Measurements from ENCODE around the gene DNAJC7. TPM values are rescaled to one million over a fixed set of nuclear protein-coding genes. Genes with fewer than 3 reads are reported as not detected.

The DNAJC7 gene
- total and polyA plus RNA-seq, 9 of the 15 experiments (the other 6 are each of a cell fraction or from before 2014, with no cell fraction given): 85.8 to 262 (median 157) TPM

DNA sequence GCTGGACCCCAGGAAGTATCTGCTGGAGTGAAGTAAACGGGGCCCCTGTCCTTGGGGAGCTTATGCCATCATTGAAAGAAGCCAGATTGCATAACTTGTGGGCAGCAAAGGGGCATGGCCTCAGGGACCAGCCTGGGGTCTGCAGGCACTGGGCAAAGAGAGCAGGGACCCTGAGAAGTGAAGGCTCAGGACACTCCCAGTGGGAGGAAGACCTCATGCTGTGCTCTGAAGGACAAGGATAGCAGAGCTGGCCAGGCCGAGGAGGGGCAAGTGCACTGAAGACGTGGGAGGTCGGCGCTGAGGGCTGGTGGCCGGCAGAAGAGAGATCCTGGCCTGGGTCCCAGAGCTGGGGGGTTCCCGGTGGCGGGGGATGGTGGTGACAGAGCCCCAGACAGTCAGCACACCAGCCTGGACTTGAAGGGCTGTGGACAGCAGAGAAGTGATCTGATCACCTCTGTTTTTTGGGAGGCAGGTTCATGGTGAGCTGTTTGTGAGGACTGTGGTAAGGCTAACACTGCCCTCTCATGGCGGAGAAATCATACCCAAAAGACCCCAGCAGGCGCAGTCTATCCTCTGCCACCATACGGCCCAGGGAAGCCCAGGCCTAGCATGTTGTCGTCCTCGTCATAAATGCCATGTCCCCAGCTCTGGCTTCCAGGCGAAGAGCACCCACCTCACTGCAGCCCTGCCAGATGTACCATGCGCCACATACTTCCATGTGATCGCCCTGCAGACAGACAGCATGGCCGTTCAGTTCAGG lies 57.7 kb downstream of the DNAJC7 start:
- DNase-seq (ENCODE audit: extremely low read depth in 1 of 4, low spot score in 3 of 4): peak; percentile 58 to 80 (median 69)
- Histone ChIP-seq H2AFZ (ENCODE audit: low read depth, low read length) (peak overlapping the region; percentile 98), H3K9me3 (replicated peaks; ENCODE audit: control insufficient read depth, insufficient read depth, low read depth, low read length) (no peaks in the 10 kb centered on the region), H3K4me2 (ENCODE audit: insufficient read depth, low read length) (peak overlapping the region; percentile 21; the same call in 1 of the 2 replicates), H3K9me1 (ENCODE audit: control insufficient read depth, insufficient read depth, low read length) (peaks cover 3% of the 10 kb centered on the region), H3K9ac (ENCODE audit: insufficient read depth in 1 of 2, low read depth in 2 of 2, low read length in 2 of 2) (peak overlapping the region; percentile 24 to 62; a peak in 3 of 4 replicates), H3K36me3 (ENCODE audit: control insufficient read depth, insufficient read depth, low read length) (no peaks in the 10 kb centered on the region), H3K4me3 (no peak overlapping the region), H3K27me3 (ENCODE audit: control insufficient read depth in 2 of 2, insufficient read depth in 2 of 2, low read length in 2 of 2) (no peaks in the 10 kb centered on the region), H3K27ac (ENCODE audit: extremely low read depth, low read depth, low read length) (peak overlapping the region; percentile 28; the same call in 1 of the 3 replicates), H4K20me1 (replicated peaks; ENCODE audit: control insufficient read depth, insufficient read depth, low read length) (no peaks in the 10 kb centered on the region), H3K4me1 (replicated peaks in 1 of 2; ENCODE audit: control insufficient read depth in 2 of 2, insufficient read depth in 2 of 2, low read length in 2 of 2) (peaks cover 23 to 29% of the 10 kb centered on the region in 2 experiments), H3K79me2 (ENCODE audit: control insufficient read depth, insufficient read depth, low read length) (no peaks in the 10 kb centered on the region)
- intact Hi-C loops (cut with micrococcal nuclease): loop anchor here (1.0 to 5.0 kb wide), 6 partner anchors 29 to 448 kb away; partner anchors contain the start of genes ACLY, KCNH4 and ODAD4
- ChIA-PET CTCF (ENCODE audit: low intra/inter-chr PET ratio) (interaction anchor here (1.5 to 1.8 kb wide), 2 partner anchors 29 to 221 kb away, joined by 9 to 14 read pairs; partner anchors contain the start of gene ODAD4), POLR2A (interaction anchor here (0.6 to 3.0 kb wide), 10 partner anchors 10 to 546 kb away, joined by 3 to 9 read pairs (median 3); partner anchors contain the start of genes JUP, KLHL11 and ODAD4)
- in situ Hi-C loops (cut with MboI): loop anchor here (5.0 kb wide), 3 partner anchors 57 to 222 kb away; partner anchors contain the start of gene DHX58
- no TSS peak for BruUV-seq (replicated peaks)
- peak; percentile 87 for FAIRE-seq
- WGBS (ENCODE audit: insufficient coverage, low coverage, missing lambda C conversion rate): 39% methylated on average over 14 of the region's 17 CpGs
- ATAC-seq: peak; percentile 88
- TF ChIP-seq, protein P1, sequence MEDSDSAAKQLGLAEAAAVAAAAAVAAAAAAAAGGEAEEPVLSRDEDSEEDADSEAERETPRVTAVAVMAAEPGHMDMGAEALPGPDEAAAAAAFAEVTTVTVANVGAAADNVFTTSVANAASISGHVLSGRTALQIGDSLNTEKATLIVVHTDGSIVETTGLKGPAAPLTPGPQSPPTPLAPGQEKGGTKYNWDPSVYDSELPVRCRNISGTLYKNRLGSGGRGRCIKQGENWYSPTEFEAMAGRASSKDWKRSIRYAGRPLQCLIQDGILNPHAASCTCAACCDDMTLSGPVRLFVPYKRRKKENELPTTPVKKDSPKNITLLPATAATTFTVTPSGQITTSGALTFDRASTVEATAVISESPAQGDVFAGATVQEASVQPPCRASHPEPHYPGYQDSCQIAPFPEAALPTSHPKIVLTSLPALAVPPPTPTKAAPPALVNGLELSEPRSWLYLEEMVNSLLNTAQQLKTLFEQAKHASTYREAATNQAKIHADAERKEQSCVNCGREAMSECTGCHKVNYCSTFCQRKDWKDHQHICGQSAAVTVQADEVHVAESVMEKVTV (CRISPR knock-in tag; IDR thresholded peaks at IDR 0.05): peak; percentile 43; the same call in 1 of the 2 replicates
- TF ChIP-seq MAFK (IDR thresholded peaks at IDR 0.05; ENCODE audit: low read length): no peak
- TF ChIP-seq SP2 (IDR thresholded peaks at IDR 0.05; ENCODE audit: extremely low read depth, low read depth, low read length, poor library complexity, severe bottlenecking): no peak
- no peak for TF ChIP-seq MECOM (CRISPR knock-in tag; IDR thresholded peaks at IDR 0.05)
- TF ChIP-seq SMC3 (conservative IDR thresholded peaks at IDR 0.05; ENCODE audit: insufficient read depth, low read depth, low read length): peak; percentile 59
- no peak for TF ChIP-seq TEAD4 (IDR thresholded peaks at IDR 0.05; ENCODE audit: low read length)
- TF ChIP-seq TEAD4 (CRISPR knock-in tag; IDR thresholded peaks at IDR 0.05; ENCODE audit: borderline replicate concordance): no peak
- no peak for TF ChIP-seq MCM3 (IDR thresholded peaks at IDR 0.05)
- no peak for TF ChIP-seq SP1 (CRISPR knock-in tag; IDR thresholded peaks at IDR 0.05)
- no peak for TF ChIP-seq POU5F1 (IDR thresholded peaks at IDR 0.05; ENCODE audit: borderline replicate concordance, low read depth, low read length, partially characterized antibody)
- TF ChIP-seq, protein P2, sequence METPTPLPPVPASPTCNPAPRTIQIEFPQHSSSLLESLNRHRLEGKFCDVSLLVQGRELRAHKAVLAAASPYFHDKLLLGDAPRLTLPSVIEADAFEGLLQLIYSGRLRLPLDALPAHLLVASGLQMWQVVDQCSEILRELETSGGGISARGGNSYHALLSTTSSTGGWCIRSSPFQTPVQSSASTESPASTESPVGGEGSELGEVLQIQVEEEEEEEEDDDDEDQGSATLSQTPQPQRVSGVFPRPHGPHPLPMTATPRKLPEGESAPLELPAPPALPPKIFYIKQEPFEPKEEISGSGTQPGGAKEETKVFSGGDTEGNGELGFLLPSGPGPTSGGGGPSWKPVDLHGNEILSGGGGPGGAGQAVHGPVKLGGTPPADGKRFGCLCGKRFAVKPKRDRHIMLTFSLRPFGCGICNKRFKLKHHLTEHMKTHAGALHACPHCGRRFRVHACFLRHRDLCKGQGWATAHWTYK (CRISPR knock-in tag; IDR thresholded peaks at IDR 0.05): no peak
- no peak for TF ChIP-seq ZNF639 (CRISPR knock-in tag; conservative IDR thresholded peaks at IDR 0.05 in 1 of 2, IDR thresholded peaks at IDR 0.05 in 1 of 2)
- peak; percentile 10; the same call in 1 of the 2 replicates for TF ChIP-seq EGR1 (conservative IDR thresholded peaks at IDR 0.05)
- 0 out of 2 replicates have a peak, but pooled peaks have one; percentile 33 for TF ChIP-seq ARID2 (IDR thresholded peaks at IDR 0.05)
